GM18517 (cell line): ENCODE data around the gene KRT20.
"Not testable (repeated sequence)": the region's sequence is repeated elsewhere in the genome, so short reads cannot be mapped to it uniquely, and the experiment has no call there.

Experiments
- ATAC-seq: cut with Tn5 transposase; IDR thresholded peaks from one replicate; pipeline ENCODE4 v1.9.1; 2021; ENCODE audit warnings: mild to moderate bottlenecking, moderate library complexity; ENCODE audit not compliant: unreplicated experiment

The KRT20 gene

DNA sequence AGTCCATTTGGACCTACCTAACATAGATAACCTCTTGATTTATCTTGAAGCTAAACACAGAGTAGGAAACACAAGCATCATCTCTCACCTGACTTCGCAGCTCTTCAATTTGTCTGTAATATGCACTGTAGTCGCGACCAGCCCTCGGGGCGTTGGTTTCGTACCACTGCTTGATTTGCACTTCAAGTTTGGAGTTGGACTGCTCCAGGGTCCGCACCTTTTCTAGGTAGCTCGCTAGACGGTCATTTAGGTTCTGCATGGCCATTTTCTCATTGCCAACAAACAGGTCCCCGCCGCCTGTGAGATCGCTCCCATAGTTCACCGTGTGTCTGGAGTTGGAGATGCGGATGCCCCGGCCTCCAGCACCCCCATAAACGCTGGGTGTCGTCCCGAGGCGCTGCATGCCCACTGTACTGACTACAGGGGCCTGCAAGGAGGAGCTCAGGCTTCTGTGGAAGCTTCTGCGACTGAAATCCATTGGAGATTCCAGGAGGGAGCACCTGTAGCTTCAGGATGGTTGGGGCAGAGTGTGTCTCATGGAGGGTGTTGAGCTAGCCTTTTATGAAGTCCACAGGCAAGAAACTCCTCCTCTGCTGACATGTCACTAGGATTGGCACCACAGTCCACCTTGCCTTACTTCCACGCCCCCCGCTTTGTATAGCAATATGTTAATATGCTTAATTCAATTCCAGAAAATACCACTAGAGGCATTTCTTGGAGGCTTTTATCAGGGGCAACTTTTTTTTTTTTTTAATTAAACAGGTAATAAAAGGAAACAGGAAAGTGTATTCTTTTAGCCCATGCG lies at the start of gene KRT20:
Gene KRT20 (minus strand): TSS at position 535 of the 805 bp plus-strand sequence. CDS start 57 bp downstream, at position 478.
- ATAC-seq, result no peak

GRCh38 chr17:40932608-40933007 lies 47.6 kb upstream of the KRT20 start:
- no peak for ATAC-seq

GRCh38 chr17:40931311-40931710 lies 46.3 kb upstream of the KRT20 start:
- ATAC-seq, result no peak

- ATAC-seq, result no peak
These were observed 41.3 kb upstream of the KRT20 start for GRCh38 chr17:40926341-40926740.

DNA sequence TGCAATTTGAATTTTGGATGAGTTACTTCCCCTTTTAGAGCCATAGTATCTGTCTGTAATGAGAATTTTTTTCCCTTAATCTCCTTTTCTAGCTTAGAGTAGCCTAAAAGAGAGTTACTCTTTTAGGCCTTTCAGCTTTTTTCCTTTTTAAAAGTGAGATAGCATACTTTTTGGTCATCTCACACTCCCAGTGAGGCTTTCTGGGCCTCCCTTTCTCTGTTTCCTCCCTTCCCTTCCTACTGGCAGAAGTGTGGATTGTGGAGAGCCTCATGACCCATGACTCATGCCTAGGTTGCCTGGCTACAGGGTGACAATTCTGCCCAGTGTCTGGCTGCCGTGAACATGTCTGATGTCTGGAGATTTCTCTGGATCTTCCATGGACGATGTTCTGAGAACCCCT lies 37.2 kb upstream of the KRT20 start:
- no peak for ATAC-seq

DNA sequence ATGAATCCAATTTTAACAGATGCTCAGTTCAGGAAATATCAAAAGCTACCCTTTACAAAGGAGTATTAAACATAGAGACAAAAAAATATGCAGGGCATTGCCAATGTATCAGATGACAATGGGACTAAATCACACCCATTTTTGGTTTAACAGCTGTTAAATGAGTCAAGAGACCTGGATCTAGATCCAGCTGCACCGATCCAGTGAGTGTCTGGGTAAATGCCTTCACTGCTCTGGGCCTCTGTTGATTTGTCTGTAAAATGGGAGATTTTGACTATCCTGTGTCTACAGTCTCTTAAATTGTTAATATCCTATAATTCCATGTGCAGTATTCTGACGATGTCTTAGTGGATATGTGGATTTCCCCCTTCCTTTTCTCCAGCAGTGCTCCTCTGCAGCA lies 36.0 kb upstream of the KRT20 start:
- no peak for ATAC-seq

DNA sequence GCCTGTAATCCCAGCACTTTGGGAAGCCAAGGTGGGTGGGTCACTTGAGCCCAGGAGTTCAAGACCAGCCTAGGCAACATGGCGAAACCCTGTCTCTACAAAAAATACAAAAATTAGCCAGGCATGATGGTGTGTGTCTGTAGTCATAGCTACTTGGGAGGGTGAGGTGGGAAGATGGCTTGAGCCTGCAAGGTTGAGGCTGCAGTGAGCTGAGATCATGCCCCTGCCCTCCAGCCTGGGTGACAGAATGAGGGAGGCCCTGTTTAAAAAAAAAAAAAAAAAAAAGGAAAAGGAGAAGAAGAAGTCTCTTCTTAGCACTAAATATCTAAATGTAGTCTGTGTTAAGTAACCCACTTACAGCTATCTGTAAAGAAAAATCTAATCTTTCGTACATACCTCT lies 32.1 kb upstream of the KRT20 start:
- ATAC-seq, result not testable (repeated sequence)

- no peak for ATAC-seq
These were observed 31.3 kb upstream of the KRT20 start for GRCh38 chr17:40916366-40916765.

- no peak for ATAC-seq
These were observed 30.7 kb upstream of the KRT20 start for GRCh38 chr17:40915721-40916256.

DNA sequence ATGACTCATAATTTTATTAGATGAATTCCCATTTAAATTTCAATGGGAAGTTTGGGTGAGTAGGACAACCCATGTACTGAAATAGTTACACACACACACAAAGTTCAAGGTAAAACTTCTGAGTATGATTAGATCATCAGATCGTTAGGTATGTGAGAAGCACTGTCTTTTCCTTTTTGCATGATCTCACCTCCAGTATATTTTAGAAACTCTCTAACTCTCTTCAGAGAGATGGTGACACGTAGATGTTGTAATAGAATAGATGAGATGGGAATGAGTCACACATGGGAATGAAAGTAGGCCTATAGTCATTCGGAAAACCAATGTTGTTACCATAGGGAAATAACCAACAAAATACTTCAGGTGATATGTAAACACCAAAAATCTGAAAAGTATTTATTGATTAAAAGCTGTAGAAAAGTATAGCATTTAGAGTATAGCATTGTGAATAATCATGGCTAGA lies 30.2 kb upstream of the KRT20 start:
- no peak for ATAC-seq

- ATAC-seq, result no peak
These were observed 29.2 kb upstream of the KRT20 start for GRCh38 chr17:40914075-40914855.

- ATAC-seq, result no peak
These were observed 27.6 kb upstream of the KRT20 start for GRCh38 chr17:40912486-40913210.

GRCh38 chr17:40910441-40910841 lies 25.4 kb upstream of the KRT20 start:
- ATAC-seq, result no peak

- no peak for ATAC-seq
These were observed 24.7 kb upstream of the KRT20 start for GRCh38 chr17:40909755-40910154.

GRCh38 chr17:40909351-40909750 lies 24.3 kb upstream of the KRT20 start:
- no peak for ATAC-seq

GRCh38 chr17:40906613-40907012 lies 21.6 kb upstream of the KRT20 start:
- ATAC-seq, result no peak

- no peak for ATAC-seq
These were observed 20.3 kb upstream of the KRT20 start for GRCh38 chr17:40905370-40905769.

GRCh38 chr17:40903129-40903847 lies 18.2 kb upstream of the KRT20 start:
- no peak for ATAC-seq

DNA sequence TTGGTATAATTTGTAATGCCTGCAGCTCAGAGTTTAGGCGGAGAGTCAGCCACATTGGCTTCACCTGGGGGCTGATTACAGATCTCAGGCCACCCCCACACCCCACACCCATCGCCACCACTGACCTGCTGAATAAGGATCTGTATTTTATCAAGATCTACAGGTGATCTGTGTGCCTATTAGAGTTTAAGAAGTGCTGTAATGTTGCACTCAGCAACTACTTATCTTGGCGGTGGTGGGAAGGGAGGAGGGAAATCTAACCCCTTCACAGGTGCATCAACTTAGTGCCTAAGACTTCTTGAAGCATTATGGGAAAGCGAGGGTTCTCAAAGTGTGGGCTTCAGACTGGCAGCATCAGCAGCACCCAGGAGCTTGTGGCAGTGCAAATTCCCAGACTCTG lies 17.5 kb upstream of the KRT20 start:
- ATAC-seq, result no peak

- no peak for ATAC-seq
These were observed 17.0 kb upstream of the KRT20 start for GRCh38 chr17:40901981-40902474.
